Endothelial cell of umbilical vein (primary cell): ENCODE results near the gene SPAG16.

Experiments
- CTCF ChIP-seq, 2 donors: IDR thresholded peaks; 1 replicate in 1 of 2; 2 replicates in 1 of 2; pipeline ENCODE4 v1.5.1; 2011; ENCODE audit warnings: low read length in 2 of 2, mild to moderate bottlenecking in 2 of 2, moderate library complexity in 2 of 2, control low read depth in 1 of 2, inconsistent platforms in 1 of 2, low read depth in 1 of 2; ENCODE audit not compliant: insufficient read depth in 1 of 2; ENCODE audit errors: extremely low read depth in 1 of 2
- GATA2 ChIP-seq: IDR thresholded peaks from 2 replicates; pipeline ENCODE4 v1.7.0; 2011; ENCODE audit warnings: low read depth, mild to moderate bottlenecking, moderate library complexity, mixed read lengths, low read length; ENCODE audit not compliant: insufficient read length, insufficient read depth
- JUN ChIP-seq: IDR thresholded peaks from 2 replicates; pipeline ENCODE4 v1.6.1; 2011; ENCODE audit warnings: borderline replicate concordance, low read depth; ENCODE audit not compliant: insufficient read length, insufficient read depth
- MAX ChIP-seq: IDR thresholded peaks from 2 replicates; pipeline ENCODE4 v1.6.1; 2011; ENCODE audit not compliant: insufficient read depth, insufficient read length
- MYC ChIP-seq: IDR thresholded peaks from one replicate; pipeline ENCODE4 v1.6.1; 2011; ENCODE audit warnings: mild to moderate bottlenecking, low read depth, low read length
- POLR2A ChIP-seq: IDR thresholded peaks from 2 replicates; pipeline ENCODE4 v1.6.1; 2012; ENCODE audit warnings: low read depth, mild to moderate bottlenecking, control low read depth, low read length
- POLR2AphosphoS5 ChIP-seq: IDR thresholded peaks from 2 replicates; pipeline ENCODE4 v1.6.1; 2012; ENCODE audit warnings: low read depth, mild to moderate bottlenecking, control low read depth, low read length, moderate library complexity; ENCODE audit not compliant: insufficient read depth

GRCh38 chr2:213710164-213710563 is 425.9 kb downstream of the SPAG16 start:
- TF ChIP-seq CTCF (IDR thresholded peaks at IDR 0.05; ENCODE audit: extremely low read depth in 1 of 2, insufficient read depth in 1 of 2, low read depth in 1 of 2, low read length in 2 of 2) (no peak), MAX (no peak), POLR2A (no peak), POLR2AphosphoS5 (no peak), JUN (no peak), GATA2 (no peak), MYC (no peak)
